Cardiac muscle cell (in vitro differentiated cells and primary cell): Measurements from ENCODE around the gene USF3. TPM values are rescaled to one million over a fixed set of nuclear protein-coding genes. Genes with fewer than 3 reads are reported as not detected.

ENCODE experiments used
- DNase-seq, 2 donors: peaks; one replicate each; pipeline versions ENCODE4 v3.0.0 to v3.0.0-alpha.2; 2010 to 2017; ENCODE audit warnings: low read depth in 1 of 2, low spot score in 1 of 2
- H3K27ac ChIP-seq: fragments of 200-600 bp; sonication (generic); 2 replicates; pipeline ENCODE4 v1.5.1; 2016
- H3K27me3 ChIP-seq: fragments of 200-600 bp; sonication (generic); 2 replicates; pipeline ENCODE4 v1.6.0; 2016; ENCODE audit warnings: control low read depth
- H3K36me3 ChIP-seq: fragments of 200-600 bp; sonication (generic); 2 replicates; pipeline ENCODE4 v1.5.1; 2016; ENCODE audit warnings: control low read depth
- H3K4me1 ChIP-seq: fragments of 200-600 bp; sonication (generic); 2 replicates; pipeline ENCODE4 v1.8.1; 2017; ENCODE audit warnings: low read depth, mild to moderate bottlenecking, mixed run types
- H3K4me3 ChIP-seq: fragments of 200-600 bp; sonication (generic); 2 replicates; pipeline ENCODE4 v1.5.1; 2016; ENCODE audit warnings: mild to moderate bottlenecking
- H3K9me3 ChIP-seq: fragments of 200-600 bp; sonication (generic); 2 replicates; pipeline ENCODE4 v1.5.1; 2017; ENCODE audit warnings: low read depth, mild to moderate bottlenecking, control low read depth
- polyA plus RNA-seq: library from polyadenylated mRNA; unstranded; fragments of >200 nt; fragmentation: Nextera tagmentation; extraction: Ambion mirVana; gene quantifications from 2 replicates; pipeline ENCODE4 v1.2.1, GENCODE V29; 2016
- total RNA-seq: library from RNA; depleted of rRNA; stranded (reverse); fragments of >200 nt; gene quantifications from 2 replicates; pipeline ENCODE4 v1.2.3, GENCODE V29; 2016
- TF ChIP-seq, protein P1 (sequence below): IDR thresholded peaks from 2 replicates; pipeline ENCODE4 v1.5.1; 2012; ENCODE audit warnings: low read depth, mild to moderate bottlenecking, low read length

USF3 gene
- total and polyA plus RNA-seq, 2 experiments from 2014 or later: 3.1 to 11.4 TPM

DNA sequence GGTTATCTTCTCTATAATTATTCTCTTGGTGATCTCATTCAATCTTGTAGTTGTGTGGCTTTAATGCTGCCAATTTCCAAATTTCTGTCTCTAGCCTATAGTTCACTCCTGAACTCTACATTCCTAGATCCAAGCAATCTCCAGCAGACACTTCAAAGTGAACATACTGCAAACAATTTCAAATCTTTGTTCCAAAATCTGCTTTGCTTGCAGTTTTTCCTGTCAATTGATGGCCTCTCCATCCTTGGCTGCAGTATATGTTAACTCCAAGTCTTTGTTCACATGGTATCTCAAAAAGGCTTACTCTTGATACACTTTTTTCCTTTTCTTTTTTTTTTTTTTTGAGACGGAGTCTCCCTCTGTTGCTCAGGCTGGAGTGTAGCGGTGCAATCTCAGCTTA is 32.2 kb upstream of the USF3 start:
- Histone ChIP-seq H3K4me1 (no peaks in the 10 kb centered on the region), H3K27me3 (no peaks in the 10 kb centered on the region), H3K9me3 (no peaks in the 10 kb centered on the region), H3K36me3 (no peaks in the 10 kb centered on the region), H3K27ac (no peak overlapping the region), H3K4me3 (no peak overlapping the region)
- TF ChIP-seq, protein P1, sequence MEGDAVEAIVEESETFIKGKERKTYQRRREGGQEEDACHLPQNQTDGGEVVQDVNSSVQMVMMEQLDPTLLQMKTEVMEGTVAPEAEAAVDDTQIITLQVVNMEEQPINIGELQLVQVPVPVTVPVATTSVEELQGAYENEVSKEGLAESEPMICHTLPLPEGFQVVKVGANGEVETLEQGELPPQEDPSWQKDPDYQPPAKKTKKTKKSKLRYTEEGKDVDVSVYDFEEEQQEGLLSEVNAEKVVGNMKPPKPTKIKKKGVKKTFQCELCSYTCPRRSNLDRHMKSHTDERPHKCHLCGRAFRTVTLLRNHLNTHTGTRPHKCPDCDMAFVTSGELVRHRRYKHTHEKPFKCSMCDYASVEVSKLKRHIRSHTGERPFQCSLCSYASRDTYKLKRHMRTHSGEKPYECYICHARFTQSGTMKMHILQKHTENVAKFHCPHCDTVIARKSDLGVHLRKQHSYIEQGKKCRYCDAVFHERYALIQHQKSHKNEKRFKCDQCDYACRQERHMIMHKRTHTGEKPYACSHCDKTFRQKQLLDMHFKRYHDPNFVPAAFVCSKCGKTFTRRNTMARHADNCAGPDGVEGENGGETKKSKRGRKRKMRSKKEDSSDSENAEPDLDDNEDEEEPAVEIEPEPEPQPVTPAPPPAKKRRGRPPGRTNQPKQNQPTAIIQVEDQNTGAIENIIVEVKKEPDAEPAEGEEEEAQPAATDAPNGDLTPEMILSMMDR: no peak
- DNase-seq: no peak

DNA sequence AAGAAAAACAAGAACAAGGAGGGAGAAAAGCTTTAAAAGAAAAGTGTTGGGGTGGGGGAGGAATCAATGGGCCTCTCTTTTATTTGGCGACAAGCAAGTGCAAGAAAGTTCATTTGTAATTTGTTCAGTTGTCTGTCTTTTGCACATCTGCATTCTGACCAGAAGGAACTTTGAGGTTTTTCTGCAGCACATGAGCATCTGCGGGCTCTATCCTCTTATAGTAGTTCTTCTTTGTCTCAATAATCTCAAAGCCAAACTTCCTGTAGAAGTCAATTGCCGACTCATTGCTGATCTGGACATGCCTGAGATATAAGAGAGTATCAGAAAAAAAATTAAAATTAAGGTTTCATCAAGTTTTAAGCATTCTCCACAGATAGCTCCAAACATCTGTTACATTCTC is 25.2 kb upstream of the USF3 start:
- Histone ChIP-seq H3K9me3 (no peaks in the 10 kb centered on the region), H3K4me1 (no peaks in the 10 kb centered on the region), H3K36me3 (peaks cover 39% of the 10 kb centered on the region), H3K27me3 (no peaks in the 10 kb centered on the region), H3K4me3 (no peak overlapping the region), H3K27ac (no peak overlapping the region)
- TF ChIP-seq, protein P1: no peak
- no peak for DNase-seq

- Histone ChIP-seq H3K4me3 (no peak overlapping the region), H3K36me3 (peaks cover 39% of the 10 kb centered on the region), H3K4me1 (no peaks in the 10 kb centered on the region), H3K27ac (no peak overlapping the region), H3K9me3 (no peaks in the 10 kb centered on the region), H3K27me3 (no peaks in the 10 kb centered on the region)
- TF ChIP-seq, protein P1: no peak
- no peak for DNase-seq
Observed at GRCh38 chr3:113719758-113720157, 23.3 kb upstream of the USF3 start.

- H3K27ac ChIP-seq: no peak overlapping the region
- H3K36me3 ChIP-seq: peaks cover 39% of the 10 kb centered on the region
- H3K4me1 ChIP-seq: no peaks in the 10 kb centered on the region
- no peaks in the 10 kb centered on the region for H3K9me3 ChIP-seq
- TF ChIP-seq, protein P1: no peak
- no peaks in the 10 kb centered on the region for H3K27me3 ChIP-seq
- no peak for DNase-seq
- no peak overlapping the region for H3K4me3 ChIP-seq
Observed at GRCh38 chr3:113719294-113719693, 22.9 kb upstream of the USF3 start.

- TF ChIP-seq, protein P1: no peak
- Histone ChIP-seq H3K9me3 (no peaks in the 10 kb centered on the region), H3K27ac (no peak overlapping the region), H3K27me3 (no peaks in the 10 kb centered on the region), H3K4me1 (no peaks in the 10 kb centered on the region), H3K36me3 (peaks cover 37% of the 10 kb centered on the region), H3K4me3 (no peak overlapping the region)
- DNase-seq: no peak
Observed at GRCh38 chr3:113717818-113718217, 21.4 kb upstream of the USF3 start.

- Histone ChIP-seq H3K27me3 (no peaks in the 10 kb centered on the region), H3K4me3 (no peak overlapping the region), H3K4me1 (no peaks in the 10 kb centered on the region), H3K9me3 (no peaks in the 10 kb centered on the region), H3K27ac (no peak overlapping the region), H3K36me3 (peaks cover 32% of the 10 kb centered on the region)
- DNase-seq: no peak
- TF ChIP-seq, protein P1: no peak
Observed at GRCh38 chr3:113717308-113717707, 20.9 kb upstream of the USF3 start.
